ENCODE measurements around the gene PARD3B. TPM values are rescaled to one million over a fixed set of nuclear protein-coding genes. Genes with fewer than 3 reads are reported as not detected.

The PARD3B gene
- total and polyA plus RNA-seq, 2 of the 8 experiments (the other 6 are each of a cell fraction or from before 2014, with no cell fraction given) = 1.2 to 5.7 TPM

GRCh38 chr2:204672772-204673171, 127.5 kb downstream of the PARD3B start (continued):
- no peak for TF ChIP-seq E2F6 (IDR thresholded peaks at IDR 0.05)
- TF ChIP-seq RXRA (IDR thresholded peaks at IDR 0.05; ENCODE audit: insufficient read depth, low read depth, low read length) = no peak
- TF ChIP-seq NANOG (IDR thresholded peaks at IDR 0.05; ENCODE audit: insufficient read depth, low read depth, low read length, poor library complexity, severe bottlenecking) = no peak
- TF ChIP-seq JUN (IDR thresholded peaks at IDR 0.05; ENCODE audit: low read depth, low read length) = no peak

Data from H1 (cell line).